ENCODE results near the gene GPX4. TPM values are rescaled to one million over a fixed set of nuclear protein-coding genes. Genes with fewer than 3 reads are reported as not detected.

The GPX4 gene
- total RNA-seq, 1 donor from 2014 or later, result 245 TPM

DNA sequence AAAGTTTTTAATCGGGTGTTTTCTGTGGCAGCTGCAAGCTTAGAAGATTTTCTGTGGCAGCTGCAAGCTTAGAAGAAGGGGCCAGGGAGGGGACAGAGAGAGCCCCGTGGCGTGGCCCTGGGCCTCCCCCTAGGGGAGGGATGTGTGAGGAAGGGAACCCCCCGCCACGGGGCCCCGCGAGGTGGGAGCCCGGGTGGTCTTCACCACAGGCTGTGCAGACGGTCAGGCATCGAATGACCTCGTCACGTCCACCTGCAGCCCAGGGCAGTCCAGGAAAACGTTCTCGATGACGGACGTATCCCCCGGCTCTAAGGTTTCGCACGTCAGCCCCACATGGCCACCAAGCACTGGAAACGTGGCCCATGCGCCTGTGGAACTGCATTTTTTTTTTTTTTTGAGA is 17.2 kb upstream of the GPX4 start:
- H3K27me3 Mint-ChIP-seq (ENCODE audit: low read depth), result no peaks in the 10 kb centered on the region
- no peaks in the 10 kb centered on the region for H3K9me3 Mint-ChIP-seq (ENCODE audit: low read depth)
- DNase-seq (ENCODE audit: low spot score), result no peak
- no peak overlapping the region for H3K4me3 Mint-ChIP-seq (ENCODE audit: unreplicated experiment)
- H3K36me3 Mint-ChIP-seq (ENCODE audit: low read depth), result peaks cover 6% of the 10 kb centered on the region
- no peak overlapping the region for H3K27ac Mint-ChIP-seq (ENCODE audit: unreplicated experiment)
- TF ChIP-seq CTCF (IDR thresholded peaks at IDR 0.05), result no peak
- peaks cover 3% of the 10 kb centered on the region for H3K4me1 Mint-ChIP-seq (ENCODE audit: low read depth)

DNA sequence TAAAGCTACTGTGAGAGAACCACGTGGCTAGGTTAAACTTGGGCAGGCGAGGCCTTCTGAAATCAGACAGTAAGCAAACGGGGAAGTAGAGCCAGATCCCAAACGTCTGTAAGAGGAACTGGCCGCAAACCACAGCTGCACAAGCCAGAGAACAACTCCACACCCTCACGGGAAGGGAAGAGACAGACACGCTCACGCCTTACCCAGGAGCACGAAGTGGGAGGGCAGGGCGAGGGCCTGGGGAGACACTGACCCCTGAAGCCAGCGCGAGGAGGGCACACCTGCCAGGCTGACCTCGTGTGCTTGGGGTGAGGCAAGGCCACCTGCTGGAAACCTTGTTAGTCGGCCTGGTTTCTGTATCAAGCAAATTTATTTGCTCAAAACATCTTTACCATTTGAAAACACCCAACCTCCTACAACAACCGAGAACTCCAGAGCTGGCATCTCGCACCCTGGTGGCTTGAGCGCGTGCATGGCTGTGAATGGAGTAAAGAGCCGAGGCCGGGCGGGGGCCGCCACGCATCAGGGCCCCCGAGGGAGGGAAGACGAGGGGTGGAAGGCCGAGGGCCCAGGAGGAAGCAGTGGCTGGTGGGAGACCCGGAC is 15.9 kb upstream of the GPX4 start:
- Mint-ChIP-seq H3K36me3 (ENCODE audit: low read depth) (peaks cover 6% of the 10 kb centered on the region), H3K4me3 (ENCODE audit: unreplicated experiment) (no peak overlapping the region)
- DNase-seq (ENCODE audit: low spot score), result no peak

DNA sequence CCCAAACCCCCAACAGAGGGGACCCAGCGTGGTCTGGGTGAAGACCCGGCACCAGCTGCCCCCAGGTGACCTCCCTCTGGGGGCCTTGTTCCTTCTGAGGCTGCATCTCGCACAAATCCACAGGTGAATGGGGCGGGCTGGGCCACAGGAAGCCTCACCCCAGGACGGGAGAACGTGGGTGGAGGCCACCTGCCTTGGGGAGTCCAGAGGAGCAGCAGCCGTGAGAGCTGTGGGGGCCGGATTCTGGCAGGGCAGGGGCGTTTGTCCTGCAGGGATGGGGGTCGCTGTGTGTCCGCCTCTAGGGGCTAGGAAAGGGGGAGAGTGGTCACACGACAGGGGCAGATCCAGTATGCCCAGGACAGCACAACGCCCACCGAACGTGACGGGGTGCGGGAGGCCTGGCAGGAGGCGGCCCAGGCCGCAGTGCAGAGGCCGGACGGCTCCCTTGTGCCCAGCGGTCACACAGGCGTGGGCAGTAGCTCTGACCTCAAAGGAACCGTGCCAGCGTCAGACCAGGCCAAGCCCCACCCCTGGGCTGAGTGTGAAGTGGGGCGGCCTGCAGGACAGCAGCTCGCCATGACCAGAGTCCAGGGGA is 15.3 kb upstream of the GPX4 start:
- H3K4me1 Mint-ChIP-seq (ENCODE audit: low read depth), result peaks cover 6% of the 10 kb centered on the region
- TF ChIP-seq CTCF (IDR thresholded peaks at IDR 0.05), result no peak
- H3K27ac Mint-ChIP-seq (ENCODE audit: unreplicated experiment), result no peak overlapping the region
- no peaks in the 10 kb centered on the region for H3K27me3 Mint-ChIP-seq (ENCODE audit: low read depth)
- H3K36me3 Mint-ChIP-seq (ENCODE audit: low read depth), result peaks cover 6% of the 10 kb centered on the region
- no peaks in the 10 kb centered on the region for H3K9me3 Mint-ChIP-seq (ENCODE audit: low read depth)
- no peak for DNase-seq (ENCODE audit: low spot score)
- no peak overlapping the region for H3K4me3 Mint-ChIP-seq (ENCODE audit: unreplicated experiment)

More for the DNA sequence above, 15.9 kb upstream of the GPX4 start:
- TF ChIP-seq CTCF (IDR thresholded peaks at IDR 0.05), result no peak
- H3K9me3 Mint-ChIP-seq (ENCODE audit: low read depth), result no peaks in the 10 kb centered on the region
- no peaks in the 10 kb centered on the region for H3K4me1 Mint-ChIP-seq (ENCODE audit: low read depth)
- H3K27me3 Mint-ChIP-seq (ENCODE audit: low read depth), result no peaks in the 10 kb centered on the region
- no peak overlapping the region for H3K27ac Mint-ChIP-seq (ENCODE audit: unreplicated experiment)

- H3K4me1 Mint-ChIP-seq (ENCODE audit: low read depth), result peaks cover 13% of the 10 kb centered on the region
- H3K36me3 Mint-ChIP-seq (ENCODE audit: low read depth), result peaks cover 6% of the 10 kb centered on the region
- H3K4me3 Mint-ChIP-seq (ENCODE audit: unreplicated experiment), result no peak overlapping the region
- no peaks in the 10 kb centered on the region for H3K27me3 Mint-ChIP-seq (ENCODE audit: low read depth)
- no peaks in the 10 kb centered on the region for H3K9me3 Mint-ChIP-seq (ENCODE audit: low read depth)
- no peak overlapping the region for H3K27ac Mint-ChIP-seq (ENCODE audit: unreplicated experiment)
- no peak for TF ChIP-seq CTCF (IDR thresholded peaks at IDR 0.05)
- DNase-seq (ENCODE audit: low spot score), result no peak
These were observed 14.5 kb upstream of the GPX4 start for GRCh38 chr19:1089126-1089771.

GRCh38 chr19:1089891-1090290 is 13.9 kb upstream of the GPX4 start:
- DNase-seq (ENCODE audit: low spot score), result no peak
- no peaks in the 10 kb centered on the region for H3K9me3 Mint-ChIP-seq (ENCODE audit: low read depth)
- no peaks in the 10 kb centered on the region for H3K27me3 Mint-ChIP-seq (ENCODE audit: low read depth)
- no peak overlapping the region for H3K4me3 Mint-ChIP-seq (ENCODE audit: unreplicated experiment)
- H3K27ac Mint-ChIP-seq (ENCODE audit: unreplicated experiment), result no peak overlapping the region
- no peak for TF ChIP-seq CTCF (IDR thresholded peaks at IDR 0.05)
- H3K36me3 Mint-ChIP-seq (ENCODE audit: low read depth), result peaks cover 6% of the 10 kb centered on the region
- peaks cover 15% of the 10 kb centered on the region for H3K4me1 Mint-ChIP-seq (ENCODE audit: low read depth)

Measured in chondrocyte (in vitro differentiated cells).